ENCODE data around the gene JAM3. TPM values are rescaled to one million over a fixed set of nuclear protein-coding genes. Genes with fewer than 3 reads are reported as not detected.

JAM3 gene
- total RNA-seq, 1 experiment from 2014 or later: 3.1 TPM

DNA sequence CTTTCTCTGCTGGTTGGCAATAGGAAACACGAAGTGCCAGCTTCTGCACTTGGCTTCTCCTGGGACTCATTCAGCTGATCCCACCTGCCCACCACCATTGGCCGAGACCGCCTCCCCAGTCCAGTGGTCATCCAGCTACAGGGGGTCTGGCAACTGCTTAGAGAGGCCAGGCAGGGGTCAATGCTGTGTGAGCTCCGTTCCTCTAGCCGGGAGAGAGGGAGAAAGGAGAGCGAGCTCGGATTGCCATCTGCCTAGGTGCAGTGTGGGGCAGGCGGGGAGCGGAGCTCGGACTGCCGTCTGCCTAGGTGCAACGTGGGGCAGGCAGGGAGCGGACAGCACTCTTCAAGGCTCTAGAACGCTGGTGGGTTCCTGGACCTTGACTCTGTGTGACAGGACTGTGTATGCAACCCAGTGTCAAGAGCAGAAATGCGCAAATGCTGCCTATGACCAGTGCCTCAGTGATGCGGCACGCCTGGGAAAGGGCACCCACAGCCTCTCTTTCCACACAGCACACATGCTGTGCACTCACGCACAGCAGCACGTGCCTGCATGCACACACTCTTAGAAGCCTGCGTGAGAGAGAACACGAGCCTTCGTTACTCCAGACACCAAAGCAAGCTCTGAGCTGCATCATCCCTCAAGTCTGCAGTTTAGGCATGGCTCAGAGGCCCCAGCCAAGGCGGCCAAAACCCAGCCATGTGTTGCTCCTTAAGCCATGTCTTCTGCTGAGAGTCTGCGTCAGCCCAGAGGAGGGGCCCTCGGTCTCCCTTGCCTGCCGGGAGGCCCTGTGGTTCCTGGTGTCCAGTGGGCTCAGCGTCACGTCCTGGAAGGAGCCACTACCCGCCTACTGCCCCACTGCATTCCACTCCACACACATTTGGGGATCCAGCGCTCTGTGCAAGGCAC is 26.8 kb upstream of the JAM3 start:
- BruUV-seq (replicated peaks): no TSS peak
- Histone ChIP-seq H3K27ac (ENCODE audit: low read length) (no peak overlapping the region), H3K4me1 (ENCODE audit: insufficient read depth, low read length) (peaks cover 5% of the 10 kb centered on the region), H3F3A (ENCODE audit: low read length, unreplicated experiment) (no peaks in the 10 kb centered on the region), H2AFZ (ENCODE audit: low read length) (no peak overlapping the region), H3K36me3 (ENCODE audit: low read depth, low read length) (no peaks in the 10 kb centered on the region), H3K9me2 (replicated peaks; ENCODE audit: low read length) (no peaks in the 10 kb centered on the region), H3K27me3 (ENCODE audit: low read length) (peaks cover 23% of the 10 kb centered on the region), H4K20me1 (ENCODE audit: low read length) (no peaks in the 10 kb centered on the region), H3K9ac (ENCODE audit: low read length) (no peak overlapping the region), H3K4me2 (ENCODE audit: low read length) (no peak overlapping the region), H3K4me3 (ENCODE audit: low read length) (no peak overlapping the region), H3K79me2 (ENCODE audit: low read length) (no peaks in the 10 kb centered on the region), H3K9me3 (ENCODE audit: low read length) (no peaks in the 10 kb centered on the region)
- CTCF ChIA-PET: no interaction called here
- TF ChIP-seq, protein P1, sequence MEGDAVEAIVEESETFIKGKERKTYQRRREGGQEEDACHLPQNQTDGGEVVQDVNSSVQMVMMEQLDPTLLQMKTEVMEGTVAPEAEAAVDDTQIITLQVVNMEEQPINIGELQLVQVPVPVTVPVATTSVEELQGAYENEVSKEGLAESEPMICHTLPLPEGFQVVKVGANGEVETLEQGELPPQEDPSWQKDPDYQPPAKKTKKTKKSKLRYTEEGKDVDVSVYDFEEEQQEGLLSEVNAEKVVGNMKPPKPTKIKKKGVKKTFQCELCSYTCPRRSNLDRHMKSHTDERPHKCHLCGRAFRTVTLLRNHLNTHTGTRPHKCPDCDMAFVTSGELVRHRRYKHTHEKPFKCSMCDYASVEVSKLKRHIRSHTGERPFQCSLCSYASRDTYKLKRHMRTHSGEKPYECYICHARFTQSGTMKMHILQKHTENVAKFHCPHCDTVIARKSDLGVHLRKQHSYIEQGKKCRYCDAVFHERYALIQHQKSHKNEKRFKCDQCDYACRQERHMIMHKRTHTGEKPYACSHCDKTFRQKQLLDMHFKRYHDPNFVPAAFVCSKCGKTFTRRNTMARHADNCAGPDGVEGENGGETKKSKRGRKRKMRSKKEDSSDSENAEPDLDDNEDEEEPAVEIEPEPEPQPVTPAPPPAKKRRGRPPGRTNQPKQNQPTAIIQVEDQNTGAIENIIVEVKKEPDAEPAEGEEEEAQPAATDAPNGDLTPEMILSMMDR (conservative IDR thresholded peaks at IDR 0.05; ENCODE audit: low read depth, low read length): no peak
- TF ChIP-seq EZH2 (IDR thresholded peaks at IDR 0.05; ENCODE audit: low read length, unreplicated experiment) (no peak), EZH2phosphoT487 (IDR thresholded peaks at IDR 0.05; ENCODE audit: borderline replicate concordance, low read length) (no peak)
- POLR2A ChIA-PET (ENCODE audit: unreplicated experiment): no interaction called here
- intact Hi-C loops (cut with micrococcal nuclease): loop anchor here (10.0 kb wide), 1 partner anchor 117 kb away; no protein-coding TSS in a partner anchor
- ATAC-seq (no peak), DNase-seq (no peak)

DNA sequence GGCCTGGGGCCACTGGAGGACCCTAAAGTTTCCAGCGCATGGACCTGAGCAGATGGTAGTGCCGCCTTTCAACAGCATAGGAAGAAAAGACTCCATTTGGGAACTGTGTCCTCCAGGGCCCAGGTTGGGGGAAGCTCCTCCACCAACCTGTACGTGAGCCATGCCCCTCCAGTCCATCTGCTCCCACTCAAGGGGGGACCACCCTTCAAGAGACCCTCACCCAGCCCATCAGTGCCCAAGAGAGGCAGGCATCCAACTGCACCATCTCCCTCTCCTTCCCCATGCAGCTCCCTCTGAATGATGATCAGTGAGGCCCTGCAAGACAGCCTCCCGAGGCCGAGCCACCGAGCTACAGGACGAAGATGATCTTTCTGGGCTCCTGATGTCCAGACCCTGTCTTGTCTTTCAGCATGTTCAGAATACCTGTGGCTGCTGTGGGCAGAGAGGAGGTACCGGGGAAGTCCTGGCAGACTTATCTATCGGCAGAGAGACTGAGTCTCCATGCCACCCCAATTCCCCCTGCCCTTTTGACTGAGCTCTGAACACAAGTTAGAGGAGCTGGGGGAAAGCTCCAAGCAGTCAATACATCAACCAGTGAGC is 25.0 kb upstream of the JAM3 start:
- ATAC-seq: no peak
- H3K9me3 ChIP-seq (ENCODE audit: low read length): no peaks in the 10 kb centered on the region
- BruUV-seq (replicated peaks): no TSS peak

More for the DNA sequence above, 25.0 kb upstream of the JAM3 start:
- intact Hi-C loops (cut with micrococcal nuclease): loop anchor here (10.0 kb wide), 1 partner anchor 119 kb away; no protein-coding TSS in a partner anchor
- H3K27me3 ChIP-seq (ENCODE audit: low read length): peaks cover 20% of the 10 kb centered on the region; the same call in 1 of the 2 replicates
- no peaks in the 10 kb centered on the region for H4K20me1 ChIP-seq (ENCODE audit: low read length)
- no peak overlapping the region for H3K4me2 ChIP-seq (ENCODE audit: low read length)
- H3K9ac ChIP-seq (ENCODE audit: low read length): no peak overlapping the region
- H3F3A ChIP-seq (ENCODE audit: low read length, unreplicated experiment): no peaks in the 10 kb centered on the region
- no peaks in the 10 kb centered on the region for H3K79me2 ChIP-seq (ENCODE audit: low read length)
- TF ChIP-seq, protein P1 (conservative IDR thresholded peaks at IDR 0.05; ENCODE audit: low read depth, low read length): no peak
- no peak for TF ChIP-seq EZH2phosphoT487 (IDR thresholded peaks at IDR 0.05; ENCODE audit: borderline replicate concordance, low read length)
- TF ChIP-seq EZH2 (IDR thresholded peaks at IDR 0.05; ENCODE audit: low read length, unreplicated experiment): no peak
- no peaks in the 10 kb centered on the region for H3K9me2 ChIP-seq (replicated peaks; ENCODE audit: low read length)
- no peak overlapping the region for H3K27ac ChIP-seq (ENCODE audit: low read length)
- no peaks in the 10 kb centered on the region for H3K36me3 ChIP-seq (ENCODE audit: low read depth, low read length)
- H3K4me3 ChIP-seq (ENCODE audit: low read length): no peak overlapping the region
- H2AFZ ChIP-seq (ENCODE audit: low read length): no peak overlapping the region
- H3K4me1 ChIP-seq (ENCODE audit: insufficient read depth, low read length): peaks cover 11% of the 10 kb centered on the region
- POLR2A ChIA-PET (ENCODE audit: unreplicated experiment): no interaction called here
- CTCF ChIA-PET: interaction anchor here (0.6 kb wide), 1 partner anchor 91 kb away, joined by 5 read pairs; no protein-coding TSS in a partner anchor
- DNase-seq: no peak
